ENCODE measurements around the gene VKORC1. TPM values are rescaled to one million over a fixed set of nuclear protein-coding genes. Genes with fewer than 3 reads are reported as not detected.

Gene VKORC1
- total and polyA plus RNA-seq, 2 of the 4 experiments (the other 2 are of a cell fraction) = 65.2 to 317 TPM

DNA sequence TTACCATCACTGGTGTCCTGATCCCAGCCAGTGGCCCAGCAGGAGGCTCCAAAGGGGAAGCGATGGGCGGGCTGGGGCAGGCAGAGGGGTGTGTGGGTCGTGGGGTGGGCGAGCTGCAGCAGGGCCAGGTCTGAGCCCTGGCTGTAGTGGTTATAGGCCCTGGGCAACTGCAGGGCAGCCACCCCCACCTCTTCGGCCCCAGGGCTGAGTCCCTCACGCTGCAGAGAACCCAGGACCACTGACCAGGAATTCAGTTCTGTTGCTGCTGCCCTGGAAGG lies 8.0 kb downstream of the VKORC1 start:
- H4K20me1 ChIP-seq (ENCODE audit: insufficient read depth, low read length) = peaks cover 15% of the 10 kb centered on the region
- no peak overlapping the region for H3K23ac ChIP-seq (ENCODE audit: low read depth, low read length)
- H3K4me3 ChIP-seq (ENCODE audit: insufficient read depth, low read depth, low read length) = no peak overlapping the region
- H3K9me1 ChIP-seq (ENCODE audit: insufficient read depth, low read length) = peaks cover 5% of the 10 kb centered on the region
- H3K14ac ChIP-seq (replicated peaks; ENCODE audit: low read depth, low read length) = no peak overlapping the region
- no peak overlapping the region for H3K27ac ChIP-seq (ENCODE audit: insufficient read depth, low read length)
- H2AK5ac ChIP-seq (ENCODE audit: low read depth, low read length) = no peak overlapping the region
- H3K4me1 ChIP-seq (ENCODE audit: control insufficient read depth, insufficient read depth, low read length) = no peaks in the 10 kb centered on the region; the same call in 1 of the 2 replicates
- intact Hi-C loops (cut with micrococcal nuclease) (no loop called here), dilution Hi-C loops (cut with HindIII; ENCODE audit: low sequenced_read_pairs, unreplicated experiment) (no loop called here), in situ Hi-C loops (cut with MboI; ENCODE audit: low sequenced_read_pairs) (loop anchor here (10.0 kb wide), 1 partner anchor 102 kb away; the partner anchor contains the start of gene HSD3B7)
- BruUV-seq (replicated peaks) = no TSS peak
- H2BK15ac ChIP-seq (ENCODE audit: low read depth, low read length) = no peak overlapping the region
- H3K36me3 ChIP-seq (ENCODE audit: control insufficient read depth, insufficient read depth, low read length) = peaks cover 59% of the 10 kb centered on the region
- H4K91ac ChIP-seq (ENCODE audit: insufficient read depth, low read depth, low read length) = no peak overlapping the region
- ChIA-PET POLR2A (ENCODE audit: unreplicated experiment) (interaction anchor here (1.0 kb wide), 1 partner anchor 13 kb away, joined by 3 read pairs; the partner anchor contains the start of gene ZNF668), CTCF (interaction anchor here (1.2 kb wide), 1 partner anchor 14 kb away, joined by 4 read pairs; no protein-coding TSS in a partner anchor)
- H3K9ac ChIP-seq (ENCODE audit: low read depth, low read length) = no peak overlapping the region
- H3K27me3 ChIP-seq (ENCODE audit: control insufficient read depth, insufficient read depth, low read length) = no peaks in the 10 kb centered on the region
- H2BK5ac ChIP-seq (ENCODE audit: low read depth, low read length, poor library complexity, severe bottlenecking) = no peak overlapping the region
- no peak overlapping the region for H2BK120ac ChIP-seq (ENCODE audit: low read depth, low read length)
- ATAC-seq (ENCODE audit: low read depth) (no peak), DNase-seq (no peak)
- H4K5ac ChIP-seq (ENCODE audit: low read depth, low read length) = no peak overlapping the region
- H2AFZ ChIP-seq (replicated peaks; ENCODE audit: low read length, poor library complexity) = no peak overlapping the region
- no peak overlapping the region for H3K4me2 ChIP-seq (ENCODE audit: low read depth, low read length)
- 100% methylated on average over 3 of the region's 6 CpGs; no CpG with 5 or more reads in 1 of the 2 experiments for WGBS, 2 experiments (ENCODE audit: extremely low coverage in 2 of 2, insufficient read length in 1 of 2)
- H4K8ac ChIP-seq (ENCODE audit: low read depth in 2 of 2, low read length in 2 of 2) = no peak overlapping the region
- TF ChIP-seq RFX5 (IDR thresholded peaks at IDR 0.05; ENCODE audit: low read depth, low read length) = no peak
- no peak for TF ChIP-seq CHD1 (IDR thresholded peaks at IDR 0.05; ENCODE audit: low read depth, low read length)
- no peak for TF ChIP-seq RAD21 (IDR thresholded peaks at IDR 0.05; ENCODE audit: low read length)
- TF ChIP-seq POLR2A (IDR thresholded peaks at IDR 0.05; ENCODE audit: low read depth, low read length) = no peak
- TF ChIP-seq, protein P1, sequence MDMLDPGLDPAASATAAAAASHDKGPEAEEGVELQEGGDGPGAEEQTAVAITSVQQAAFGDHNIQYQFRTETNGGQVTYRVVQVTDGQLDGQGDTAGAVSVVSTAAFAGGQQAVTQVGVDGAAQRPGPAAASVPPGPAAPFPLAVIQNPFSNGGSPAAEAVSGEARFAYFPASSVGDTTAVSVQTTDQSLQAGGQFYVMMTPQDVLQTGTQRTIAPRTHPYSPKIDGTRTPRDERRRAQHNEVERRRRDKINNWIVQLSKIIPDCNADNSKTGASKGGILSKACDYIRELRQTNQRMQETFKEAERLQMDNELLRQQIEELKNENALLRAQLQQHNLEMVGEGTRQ (IDR thresholded peaks at IDR 0.05; ENCODE audit: low read depth, low read length) = no peak
- no peak for TF ChIP-seq RCOR1 (IDR thresholded peaks at IDR 0.05; ENCODE audit: insufficient replicate concordance, low read length)
- no peak for TF ChIP-seq MAFK (IDR thresholded peaks at IDR 0.05; ENCODE audit: low read depth, low read length)
- TF ChIP-seq, protein P2, sequence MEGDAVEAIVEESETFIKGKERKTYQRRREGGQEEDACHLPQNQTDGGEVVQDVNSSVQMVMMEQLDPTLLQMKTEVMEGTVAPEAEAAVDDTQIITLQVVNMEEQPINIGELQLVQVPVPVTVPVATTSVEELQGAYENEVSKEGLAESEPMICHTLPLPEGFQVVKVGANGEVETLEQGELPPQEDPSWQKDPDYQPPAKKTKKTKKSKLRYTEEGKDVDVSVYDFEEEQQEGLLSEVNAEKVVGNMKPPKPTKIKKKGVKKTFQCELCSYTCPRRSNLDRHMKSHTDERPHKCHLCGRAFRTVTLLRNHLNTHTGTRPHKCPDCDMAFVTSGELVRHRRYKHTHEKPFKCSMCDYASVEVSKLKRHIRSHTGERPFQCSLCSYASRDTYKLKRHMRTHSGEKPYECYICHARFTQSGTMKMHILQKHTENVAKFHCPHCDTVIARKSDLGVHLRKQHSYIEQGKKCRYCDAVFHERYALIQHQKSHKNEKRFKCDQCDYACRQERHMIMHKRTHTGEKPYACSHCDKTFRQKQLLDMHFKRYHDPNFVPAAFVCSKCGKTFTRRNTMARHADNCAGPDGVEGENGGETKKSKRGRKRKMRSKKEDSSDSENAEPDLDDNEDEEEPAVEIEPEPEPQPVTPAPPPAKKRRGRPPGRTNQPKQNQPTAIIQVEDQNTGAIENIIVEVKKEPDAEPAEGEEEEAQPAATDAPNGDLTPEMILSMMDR (conservative IDR thresholded peaks at IDR 0.05; ENCODE audit: low read depth, low read length) = no peak
- TF ChIP-seq SMC3 (IDR thresholded peaks at IDR 0.05; ENCODE audit: low read depth, low read length) = no peak
- no peak for TF ChIP-seq CEBPB (IDR thresholded peaks at IDR 0.05; ENCODE audit: low read depth, low read length)
- no peak for TF ChIP-seq BHLHE40 (IDR thresholded peaks at IDR 0.05; ENCODE audit: low read depth, low read length)
- no peak for TF ChIP-seq ELK1 (IDR thresholded peaks at IDR 0.05; ENCODE audit: borderline replicate concordance, low read depth, low read length)
- no peak for TF ChIP-seq NFE2L2 (IDR thresholded peaks at IDR 0.05; ENCODE audit: low read depth, low read length)
- TF ChIP-seq MXI1 (IDR thresholded peaks at IDR 0.05; ENCODE audit: borderline replicate concordance, low read depth, low read length) = no peak
- no peak for TF ChIP-seq MAZ (IDR thresholded peaks at IDR 0.05; ENCODE audit: borderline replicate concordance, low read depth, low read length)
- no peak for TF ChIP-seq FOS (IDR thresholded peaks at IDR 0.05; ENCODE audit: low read depth, low read length)
- H2AK9ac ChIP-seq (replicated peaks; ENCODE audit: low read depth, low read length, poor library complexity) = no peak overlapping the region
- peaks cover 20 to 57% of the 10 kb centered on the region in 2 experiments for H3K79me1 ChIP-seq (ENCODE audit: low read depth in 1 of 2, low read length in 2 of 2)
- H3K9me3 ChIP-seq (ENCODE audit: control insufficient read depth, insufficient read depth, low read length) = no peaks in the 10 kb centered on the region
- no peak overlapping the region for H3K56ac ChIP-seq (ENCODE audit: extremely low read depth, insufficient read depth, low read length)
- no peak overlapping the region for H3K4ac ChIP-seq (ENCODE audit: low read depth, low read length)
- no peak overlapping the region for H3K18ac ChIP-seq (ENCODE audit: low read depth, low read length)
- no peak overlapping the region for H2BK20ac ChIP-seq (ENCODE audit: low read depth, low read length)
